Gastroesophageal sphincter (tissue), 3 donors: ENCODE measurements around the gene MRPL39.

ENCODE experiments used
- CTCF ChIP-seq, 4 experiments: fragments of 200-600 bp in 2 of 4; fragments of 450-650 bp in 2 of 4; sonication (generic) in 1 of 4; IDR thresholded peaks; one replicate each; pipeline ENCODE4 v1.5.1; 2017 to 2019; ENCODE audit warnings: antibody characterized with exemption in 4 of 4, mild to moderate bottlenecking in 2 of 4, moderate library complexity in 2 of 4
- EP300 ChIP-seq: sonication (generic); formaldehyde crosslinking; IDR thresholded peaks from one replicate; pipeline ENCODE4 v1.6.1; 2017; ENCODE audit warnings: antibody characterized with exemption, mild to moderate bottlenecking
- POLR2A ChIP-seq, 2 donors: fragments of 450-650 bp; IDR thresholded peaks; one replicate each; pipeline ENCODE4 v1.6.1; 2017; ENCODE audit warnings: antibody characterized with exemption in 2 of 2, mild to moderate bottlenecking in 2 of 2, moderate library complexity in 1 of 2
- POLR2AphosphoS5 ChIP-seq: sonication (generic); formaldehyde crosslinking; IDR thresholded peaks from one replicate; pipeline ENCODE4 v1.6.1; 2017; ENCODE audit warnings: antibody characterized with exemption

GRCh38 chr21:25567472-25567871 lies 39.8 kb downstream of the MRPL39 start:
- TF ChIP-seq CTCF (IDR thresholded peaks at IDR 0.05) (no peak), POLR2A (IDR thresholded peaks at IDR 0.05) (no peak), POLR2AphosphoS5 (no peak), EP300 (no peak)
